ENCODE results near the gene FAM124B. TPM values are rescaled to one million over a fixed set of nuclear protein-coding genes. Genes with fewer than 3 reads are reported as not detected.

FAM124B gene
- total RNA-seq, 2 experiments from 2014 or later: 0.25 TPM; not detected in 1

DNA sequence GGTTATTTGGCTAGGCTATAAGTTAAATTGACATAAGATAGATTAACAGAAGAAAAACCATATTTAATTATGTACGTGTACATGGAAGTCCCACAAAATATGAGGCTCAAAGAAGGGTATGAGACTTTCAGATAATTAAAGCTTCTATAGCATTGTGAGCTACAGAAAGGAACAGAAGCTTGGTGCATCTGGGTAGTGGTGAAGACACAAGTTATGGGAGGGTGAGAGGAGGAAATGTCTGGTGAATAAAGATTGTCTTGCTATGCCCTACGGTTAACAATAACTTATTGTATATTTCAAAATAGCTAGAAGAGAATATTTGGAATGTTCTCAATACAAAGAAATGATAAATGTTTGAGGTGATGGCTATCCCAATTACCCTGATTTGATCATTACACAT lies 6.8 kb upstream of the FAM124B start:
- CTCF ChIA-PET: interaction anchor here (1.1 kb wide), 1 partner anchor 39 kb away, joined by 4 read pairs; no protein-coding TSS in a partner anchor
- Mint-ChIP-seq H3K36me3 (ENCODE audit: low read depth) (no peaks in the 10 kb centered on the region), H3K9me3 (no peaks in the 10 kb centered on the region), H3K4me3 (no peak overlapping the region), H3K4me1 (ENCODE audit: low read depth) (peaks cover 5% of the 10 kb centered on the region), H3K27ac (no peak overlapping the region), H3K27me3 (peaks cover 14% of the 10 kb centered on the region)
- no peak for ATAC-seq
- intact Hi-C loops (cut with micrococcal nuclease): no loop called here
- POLR2A ChIA-PET: interaction anchor here (1.2 kb wide), 1 partner anchor 102 kb away, joined by 4 read pairs; no protein-coding TSS in a partner anchor
- no peak for DNase-seq
- TF ChIP-seq, protein P1, sequence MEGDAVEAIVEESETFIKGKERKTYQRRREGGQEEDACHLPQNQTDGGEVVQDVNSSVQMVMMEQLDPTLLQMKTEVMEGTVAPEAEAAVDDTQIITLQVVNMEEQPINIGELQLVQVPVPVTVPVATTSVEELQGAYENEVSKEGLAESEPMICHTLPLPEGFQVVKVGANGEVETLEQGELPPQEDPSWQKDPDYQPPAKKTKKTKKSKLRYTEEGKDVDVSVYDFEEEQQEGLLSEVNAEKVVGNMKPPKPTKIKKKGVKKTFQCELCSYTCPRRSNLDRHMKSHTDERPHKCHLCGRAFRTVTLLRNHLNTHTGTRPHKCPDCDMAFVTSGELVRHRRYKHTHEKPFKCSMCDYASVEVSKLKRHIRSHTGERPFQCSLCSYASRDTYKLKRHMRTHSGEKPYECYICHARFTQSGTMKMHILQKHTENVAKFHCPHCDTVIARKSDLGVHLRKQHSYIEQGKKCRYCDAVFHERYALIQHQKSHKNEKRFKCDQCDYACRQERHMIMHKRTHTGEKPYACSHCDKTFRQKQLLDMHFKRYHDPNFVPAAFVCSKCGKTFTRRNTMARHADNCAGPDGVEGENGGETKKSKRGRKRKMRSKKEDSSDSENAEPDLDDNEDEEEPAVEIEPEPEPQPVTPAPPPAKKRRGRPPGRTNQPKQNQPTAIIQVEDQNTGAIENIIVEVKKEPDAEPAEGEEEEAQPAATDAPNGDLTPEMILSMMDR (IDR thresholded peaks at IDR 0.05): no peak

- Mint-ChIP-seq H3K27me3 (peaks cover 14% of the 10 kb centered on the region), H3K36me3 (ENCODE audit: low read depth) (no peaks in the 10 kb centered on the region), H3K27ac (no peak overlapping the region), H3K4me3 (no peak overlapping the region), H3K9me3 (no peaks in the 10 kb centered on the region), H3K4me1 (ENCODE audit: low read depth) (peaks cover 5% of the 10 kb centered on the region)
- DNase-seq (no peak), ATAC-seq (no peak)
- ChIA-PET POLR2A (interaction anchor here (1.2 kb wide), 1 partner anchor 104 kb away, joined by 4 read pairs; no protein-coding TSS in a partner anchor), CTCF (interaction anchor here (0.6 to 0.8 kb wide), 2 partner anchors 38 to 39 kb away, joined by 3 read pairs; no protein-coding TSS in a partner anchor)
- TF ChIP-seq, protein P1 (IDR thresholded peaks at IDR 0.05): no peak
- intact Hi-C loops (cut with micrococcal nuclease): no loop called here
These were observed 5.4 kb upstream of the FAM124B start for GRCh38 chr2:224407241-224407701.

DNA sequence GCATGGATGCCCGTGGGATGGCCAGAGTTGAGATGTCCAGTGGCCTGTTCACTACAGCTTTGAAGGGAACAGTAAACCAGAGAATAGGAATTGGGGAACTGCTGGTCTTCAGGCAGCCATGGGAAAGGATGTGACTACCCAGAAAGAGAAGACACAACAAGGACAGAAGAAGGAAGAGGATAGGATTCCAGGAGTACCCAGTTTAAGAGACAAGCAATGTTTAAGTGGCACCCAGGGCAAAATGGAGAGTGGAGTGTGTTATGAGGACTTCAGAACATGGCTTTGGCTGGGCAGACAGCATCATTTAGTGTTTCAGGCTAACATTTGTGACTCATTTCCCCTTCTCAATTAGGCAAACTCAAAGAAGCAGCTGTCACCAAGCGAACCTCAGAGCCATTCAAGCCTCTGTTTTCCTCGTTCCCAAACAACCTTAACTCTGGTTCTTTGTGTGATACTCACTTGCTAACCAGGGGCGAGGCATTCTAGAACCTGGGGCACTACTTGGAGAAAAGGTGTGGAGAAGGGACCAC lies 4.0 kb upstream of the FAM124B start:
- TF ChIP-seq, protein P1 (IDR thresholded peaks at IDR 0.05): no peak
- Mint-ChIP-seq H3K27me3 (peaks cover 19% of the 10 kb centered on the region), H3K36me3 (ENCODE audit: low read depth) (peaks cover 1% of the 10 kb centered on the region), H3K9me3 (no peaks in the 10 kb centered on the region), H3K4me1 (ENCODE audit: low read depth) (peaks cover 12% of the 10 kb centered on the region), H3K27ac (no peak overlapping the region), H3K4me3 (no peak overlapping the region)
- no peak for ATAC-seq
- POLR2A ChIA-PET: no interaction called here
- CTCF ChIA-PET: no interaction called here
- intact Hi-C loops (cut with micrococcal nuclease): no loop called here
- DNase-seq: no peak

GRCh38 chr2:224405412-224405811 lies 3.5 kb upstream of the FAM124B start:
- POLR2A ChIA-PET: no interaction called here
- DNase-seq (no peak), ATAC-seq (no peak)
- intact Hi-C loops (cut with micrococcal nuclease): no loop called here
- no peaks in the 10 kb centered on the region for H3K9me3 Mint-ChIP-seq
- peaks cover 19% of the 10 kb centered on the region for H3K27me3 Mint-ChIP-seq
- CTCF ChIA-PET: no interaction called here
- no peak overlapping the region for H3K27ac Mint-ChIP-seq
- H3K36me3 Mint-ChIP-seq (ENCODE audit: low read depth): peaks cover 1% of the 10 kb centered on the region
- peaks cover 12% of the 10 kb centered on the region for H3K4me1 Mint-ChIP-seq (ENCODE audit: low read depth)
- TF ChIP-seq, protein P1 (IDR thresholded peaks at IDR 0.05): no peak
- H3K4me3 Mint-ChIP-seq: no peak overlapping the region

- intact Hi-C loops (cut with micrococcal nuclease): no loop called here
- no peak overlapping the region for H3K4me3 Mint-ChIP-seq
- DNase-seq (no peak), ATAC-seq (no peak)
- no peak overlapping the region for H3K27ac Mint-ChIP-seq
- CTCF ChIA-PET: interaction anchor here (1.3 kb wide), 1 partner anchor 35 kb away, joined by 6 read pairs; no protein-coding TSS in a partner anchor
- H3K9me3 Mint-ChIP-seq: no peaks in the 10 kb centered on the region
- H3K36me3 Mint-ChIP-seq (ENCODE audit: low read depth): peaks cover 1% of the 10 kb centered on the region
- H3K4me1 Mint-ChIP-seq (ENCODE audit: low read depth): peaks cover 12% of the 10 kb centered on the region
- H3K27me3 Mint-ChIP-seq: peaks cover 19% of the 10 kb centered on the region
- TF ChIP-seq, protein P1 (IDR thresholded peaks at IDR 0.05): no peak
- POLR2A ChIA-PET: no interaction called here
These were observed 2.9 kb upstream of the FAM124B start for GRCh38 chr2:224404796-224405195.

All from activated CD8-positive, alpha-beta T cell treated with anti-CD3 and anti-CD28 coated beads for 36 hours (primary cell).